Transverse colon (tissue), 4 donors: ENCODE measurements around the gene PFN3. TPM values are rescaled to one million over a fixed set of nuclear protein-coding genes. Genes with fewer than 3 reads are reported as not detected.

Experiments used
- DNase-seq: peaks from one replicate; pipeline ENCODE4 v3.0.0-alpha.2; 2019
- H3K27ac ChIP-seq, 4 donors: fragments of 200-600 bp; sonication (generic); 2 replicates each; pipeline ENCODE4 v1.5.1; 2016 to 2018; ENCODE audit warnings: inconsistent platforms in 4 of 4
- H3K27me3 ChIP-seq: fragments of 200-600 bp; sonication (generic); 2 replicates; pipeline ENCODE4 v1.5.1; 2017; ENCODE audit warnings: inconsistent platforms
- H3K36me3 ChIP-seq, 4 donors: fragments of 200-600 bp; sonication (generic); 2 replicates each; pipeline ENCODE4 v1.5.1; 2017 to 2019; ENCODE audit warnings: inconsistent platforms in 4 of 4
- H3K4me1 ChIP-seq, 4 donors: fragments of 200-600 bp; sonication (generic); 2 replicates each; pipeline ENCODE4 v1.5.1; 2017 to 2020; ENCODE audit warnings: inconsistent platforms in 4 of 4
- H3K4me3 ChIP-seq, 4 donors: fragments of 200-600 bp; sonication (generic); 1 replicate in 1 of 4; 2 replicates in 3 of 4; pipeline versions ENCODE4 v1.5.1 to v1.6.1; 2017 to 2019; ENCODE audit warnings: inconsistent platforms in 4 of 4
- H3K9me3 ChIP-seq, 2 donors: fragments of 200-600 bp; sonication (generic); 2 replicates each; pipeline ENCODE4 v1.5.1; 2017 to 2019; ENCODE audit warnings: inconsistent platforms in 2 of 2
- EP300 ChIP-seq: sonication (generic); formaldehyde crosslinking; IDR thresholded peaks from one replicate; pipeline ENCODE4 v1.6.1; 2017; ENCODE audit warnings: antibody characterized with exemption, low read depth
- POLR2A ChIP-seq: fragments of 450-650 bp; IDR thresholded peaks from one replicate; pipeline ENCODE4 v1.6.1; 2016; ENCODE audit warnings: antibody characterized with exemption, mild to moderate bottlenecking, moderate library complexity
- POLR2AphosphoS5 ChIP-seq, 3 donors: sonication (generic); formaldehyde crosslinking; IDR thresholded peaks; one replicate each; pipeline ENCODE4 v1.6.1; 2016; ENCODE audit warnings: antibody characterized with exemption in 3 of 3
- WGBS, 2 donors: methylation state at CpG; one replicate each; pipeline ENCODE4 v1.1.5; 2018; ENCODE audit warnings: low coverage in 1 of 2; 5-methylcytosine and 5-hydroxymethylcytosine counted together
- in situ Hi-C, 4 donors: fragments of 200-750 bp; cut with MboI; loops; one replicate each; pipeline versions ENCODE4 v1.15.0 to v1.15.1; 2017; ENCODE audit warnings: low sequenced_read_pairs in 3 of 4, low pct_ligation_motif_present in 1 of 4, low pct_unique_long_range_greater_than_20kb in 1 of 4
- intact Hi-C: fragments of 100-400 bp; cut with DNase I; formaldehyde crosslinking; loops from one replicate; pipeline ENCODE4 v1.15.1; 2023; ENCODE audit warnings: low total_unique reads
- total RNA-seq, 4 donors: library from RNA; depleted of rRNA; stranded (reverse); fragments of >200 nt; gene quantifications; one replicate each; pipeline ENCODE4 v1.1.0, GENCODE V29; 2016
- TF ChIP-seq, protein P1 (sequence below), 5 experiments: fragments of 200-600 bp in 3 of 5; fragments of 450-650 bp in 2 of 5; sonication (generic) in 3 of 5; IDR thresholded peaks; 1 replicate in 2 of 5; 2 replicates in 3 of 5; pipeline ENCODE4 v1.5.1; 2016 to 2017; ENCODE audit warnings: antibody characterized with exemption in 5 of 5, inconsistent platforms in 3 of 5, mild to moderate bottlenecking in 2 of 5, moderate library complexity in 1 of 5

The PFN3 gene
- total RNA-seq, 4 donors from 2014 or later = not detected

DNA sequence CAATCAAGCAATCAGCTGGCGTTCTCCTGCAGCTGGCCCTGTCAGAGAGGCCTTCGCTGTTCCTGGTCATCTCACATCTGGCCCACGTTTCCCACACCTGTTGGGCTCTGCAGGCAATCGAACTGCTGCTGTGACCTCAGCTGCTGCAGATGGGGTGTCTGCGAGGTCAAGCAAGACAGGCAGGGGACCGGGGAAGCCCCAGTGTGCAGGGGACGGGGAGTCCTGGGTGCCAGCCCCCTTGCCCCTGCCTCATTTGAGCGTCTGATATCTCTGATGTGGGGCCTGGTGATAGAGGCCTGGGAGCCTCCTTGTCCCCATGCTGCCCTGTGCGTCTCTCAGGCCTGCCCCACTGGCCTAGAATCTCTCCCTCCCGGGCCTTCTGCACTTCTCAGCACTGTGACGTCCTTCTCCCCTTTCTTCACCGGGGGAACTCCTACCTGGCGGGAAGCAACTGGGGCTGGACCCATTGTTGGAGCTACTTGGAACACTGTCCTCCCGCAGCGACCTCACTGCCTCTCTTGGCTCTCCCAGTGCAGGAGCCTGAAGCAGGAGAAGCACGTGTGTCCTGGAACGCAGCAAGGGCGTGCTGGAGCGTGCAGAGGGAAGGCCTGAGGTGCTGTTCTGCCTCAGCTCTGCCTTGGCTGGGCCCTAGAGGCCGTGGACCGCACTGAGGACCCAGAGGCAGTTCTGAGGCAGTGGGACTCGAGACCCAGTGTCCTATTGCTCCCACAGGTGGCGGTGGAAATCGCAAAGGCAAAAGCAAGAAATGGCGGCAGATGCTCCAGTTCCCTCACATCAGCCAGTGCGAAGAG lies 29.9 kb upstream of the PFN3 start:
- intact Hi-C loops = no loop called here

DNA sequence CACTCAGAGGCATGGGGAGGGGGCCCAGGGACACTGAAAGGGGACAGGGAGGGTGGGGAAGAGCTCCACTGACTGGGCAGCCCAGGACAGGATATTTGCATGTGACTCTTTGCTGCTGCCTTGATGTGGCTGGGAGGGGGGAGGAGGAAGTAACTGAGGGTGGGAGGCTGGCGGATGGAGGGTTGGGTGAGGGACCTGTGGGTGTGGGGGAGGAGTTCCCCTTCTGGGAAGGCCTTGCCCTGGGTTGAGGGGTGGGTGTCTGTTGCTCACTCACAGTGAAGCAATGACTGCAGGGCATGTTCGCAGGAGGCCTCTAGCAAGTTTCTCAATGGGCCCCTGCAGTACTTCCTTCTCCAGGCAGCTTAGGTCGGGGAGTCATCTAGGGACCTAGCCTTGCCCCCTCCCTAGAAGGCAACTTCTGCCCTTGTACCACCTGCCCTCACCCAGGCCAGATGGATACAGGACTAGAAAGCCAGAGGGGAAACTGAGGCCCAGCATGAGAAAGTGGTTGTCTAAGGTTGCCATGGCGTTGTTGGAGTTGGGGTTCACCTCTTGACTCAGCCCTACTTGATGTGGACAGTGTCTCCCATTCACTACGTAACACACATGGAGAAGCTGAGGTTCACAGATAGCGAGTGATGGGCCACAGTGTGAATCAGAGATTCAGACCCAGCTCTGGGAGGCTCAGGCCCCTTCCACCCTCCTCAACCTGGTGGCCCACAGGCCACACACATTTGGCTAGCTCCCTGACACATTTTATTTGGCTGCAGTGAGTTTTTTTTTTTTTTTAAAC lies 29.0 kb upstream of the PFN3 start:
- Histone ChIP-seq H3K4me1 (peaks cover 34 to 48% (median 36%) of the 10 kb centered on the region in 4 donors), H3K27me3 (no peaks in the 10 kb centered on the region), H3K36me3 (peaks cover 0 to 21% (median 12%) of the 10 kb centered on the region in 4 donors), H3K9me3 (no peaks in the 10 kb centered on the region), H3K27ac (peak overlapping the region; percentile 90 to 97 (median 96)), H3K4me3 (no peak overlapping the region)
- WGBS, 2 donors = 79% methylated on average over 6 of the region's 6 CpGs; no CpG with 5 or more reads in 1 of the 2 donors
- TF ChIP-seq POLR2A (no peak), POLR2AphosphoS5 (IDR thresholded peaks at IDR 0.05) (no peak)
- TF ChIP-seq, protein P1, sequence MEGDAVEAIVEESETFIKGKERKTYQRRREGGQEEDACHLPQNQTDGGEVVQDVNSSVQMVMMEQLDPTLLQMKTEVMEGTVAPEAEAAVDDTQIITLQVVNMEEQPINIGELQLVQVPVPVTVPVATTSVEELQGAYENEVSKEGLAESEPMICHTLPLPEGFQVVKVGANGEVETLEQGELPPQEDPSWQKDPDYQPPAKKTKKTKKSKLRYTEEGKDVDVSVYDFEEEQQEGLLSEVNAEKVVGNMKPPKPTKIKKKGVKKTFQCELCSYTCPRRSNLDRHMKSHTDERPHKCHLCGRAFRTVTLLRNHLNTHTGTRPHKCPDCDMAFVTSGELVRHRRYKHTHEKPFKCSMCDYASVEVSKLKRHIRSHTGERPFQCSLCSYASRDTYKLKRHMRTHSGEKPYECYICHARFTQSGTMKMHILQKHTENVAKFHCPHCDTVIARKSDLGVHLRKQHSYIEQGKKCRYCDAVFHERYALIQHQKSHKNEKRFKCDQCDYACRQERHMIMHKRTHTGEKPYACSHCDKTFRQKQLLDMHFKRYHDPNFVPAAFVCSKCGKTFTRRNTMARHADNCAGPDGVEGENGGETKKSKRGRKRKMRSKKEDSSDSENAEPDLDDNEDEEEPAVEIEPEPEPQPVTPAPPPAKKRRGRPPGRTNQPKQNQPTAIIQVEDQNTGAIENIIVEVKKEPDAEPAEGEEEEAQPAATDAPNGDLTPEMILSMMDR (IDR thresholded peaks at IDR 0.05) = no peak
- DNase-seq = peak; percentile 82
- in situ Hi-C loops (no loop called here), intact Hi-C loops (no loop called here)

More for the DNA sequence above, 29.9 kb upstream of the PFN3 start:
- 92% methylated on average over 21 of the region's 26 CpGs; no CpG with 5 or more reads in 1 of the 2 donors for WGBS, 2 donors
- TF ChIP-seq POLR2AphosphoS5 (IDR thresholded peaks at IDR 0.05) (peak in 1 of 3 donors; percentile 55), EP300 (no peak), POLR2A (no peak)
- TF ChIP-seq, protein P1 (IDR thresholded peaks at IDR 0.05) = no peak
- DNase-seq = peak; percentile 66
- Histone ChIP-seq H3K36me3 (peaks cover 0 to 29% (median 16%) of the 10 kb centered on the region in 4 donors), H3K4me1 (peaks cover 33 to 43% (median 34%) of the 10 kb centered on the region in 4 donors), H3K27ac (peak overlapping the region; percentile 51 to 97 (median 92)), H3K9me3 (no peaks in the 10 kb centered on the region), H3K4me3 (no peak overlapping the region), H3K27me3 (no peaks in the 10 kb centered on the region)
- in situ Hi-C loops = no loop called here

DNA sequence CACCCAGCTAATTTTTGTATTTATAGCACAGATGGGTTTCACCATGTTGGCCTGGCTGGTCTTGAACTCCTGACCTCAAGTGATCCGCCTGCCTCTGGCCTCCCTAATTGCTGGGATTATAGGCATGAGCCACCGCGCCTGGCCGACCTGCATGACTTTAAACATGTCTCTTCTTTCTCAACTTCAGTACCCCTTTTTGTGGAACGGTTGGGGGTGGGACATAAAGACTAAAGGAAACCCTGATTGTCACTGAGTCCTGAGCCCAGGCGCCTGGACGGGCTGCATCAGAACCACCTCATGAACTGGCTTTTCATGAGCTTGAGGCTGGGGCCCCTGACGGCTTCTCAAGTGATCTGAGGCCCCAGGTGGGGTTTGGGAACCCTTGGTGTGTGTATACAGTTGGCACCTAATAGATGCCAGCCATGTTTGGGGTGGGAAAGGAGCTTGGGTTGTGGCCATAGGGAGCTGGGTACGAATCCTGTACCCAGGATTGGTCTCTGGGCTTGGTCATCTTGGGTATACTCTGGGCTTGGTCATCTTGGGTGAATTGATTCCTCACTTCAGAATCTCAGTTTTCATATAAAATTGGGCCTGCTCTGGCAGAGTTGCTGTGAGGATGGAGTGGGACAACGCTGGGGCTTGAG lies 28.2 kb upstream of the PFN3 start:
- Histone ChIP-seq H3K9me3 (no peaks in the 10 kb centered on the region), H3K27me3 (no peaks in the 10 kb centered on the region), H3K27ac (peak overlapping the region; percentile 90 to 97 (median 96)), H3K4me1 (peaks cover 34 to 48% (median 36%) of the 10 kb centered on the region in 4 donors), H3K4me3 (peak overlapping the region in 2 of 4 donors; percentile 74 to 93), H3K36me3 (peaks cover 0 to 14% (median 7%) of the 10 kb centered on the region in 4 donors)
- intact Hi-C loops = no loop called here
- in situ Hi-C loops = no loop called here
- TF ChIP-seq POLR2A = no peak
- TF ChIP-seq, protein P1 (IDR thresholded peaks at IDR 0.05) = no peak
- TF ChIP-seq EP300 = no peak
- no peak for TF ChIP-seq POLR2AphosphoS5 (IDR thresholded peaks at IDR 0.05)
- DNase-seq = no peak
- 82% methylated on average over 10 of the region's 10 CpGs; no CpG with 5 or more reads in 1 of the 2 donors for WGBS, 2 donors
